DMS 273 treated with DMSO at 0.1 percent for 48 hours (cell line): Measurements from ENCODE around the gene FOXK2.
A peak's percentile ranks its signal among the peaks of the same experiment; 100 is the strongest.
"Not testable (repeated sequence)": the region's sequence is repeated elsewhere in the genome, so short reads cannot be mapped to it uniquely, and the experiment has no call there.

Experiments
- DNase-seq: peaks from one replicate; lab custom pipeline; 2025; lab: John Stamatoyannopoulos, UW

Gene FOXK2

GRCh38 chr17:82531431-82531881 lies 11.9 kb downstream of the FOXK2 start:
- DNase-seq = no peak

- no peak for DNase-seq
Observed at GRCh38 chr17:82534401-82534812, 14.9 kb downstream of the FOXK2 start.

- no peak for DNase-seq
Observed at GRCh38 chr17:82536512-82537201, 17.1 kb downstream of the FOXK2 start.

GRCh38 chr17:82537228-82537627 lies 17.7 kb downstream of the FOXK2 start:
- not testable (repeated sequence) for DNase-seq

GRCh38 chr17:82539076-82539475 lies 19.5 kb downstream of the FOXK2 start:
- not testable (repeated sequence) for DNase-seq

- DNase-seq = no peak
Observed at GRCh38 chr17:82542439-82542838, 22.9 kb downstream of the FOXK2 start.

GRCh38 chr17:82544431-82545070 lies 25.0 kb downstream of the FOXK2 start:
- DNase-seq = no peak

- DNase-seq = no peak
Observed at GRCh38 chr17:82545071-82545462, 25.5 kb downstream of the FOXK2 start.

GRCh38 chr17:82547981-82548380 lies 28.4 kb downstream of the FOXK2 start:
- DNase-seq = no peak

GRCh38 chr17:82548681-82549303 lies 29.3 kb downstream of the FOXK2 start:
- no peak for DNase-seq

GRCh38 chr17:82551779-82552457 lies 32.4 kb downstream of the FOXK2 start:
- DNase-seq = peak; percentile 28

GRCh38 chr17:82552580-82552979 lies 33.0 kb downstream of the FOXK2 start:
- no peak for DNase-seq

- DNase-seq = no peak
Observed at GRCh38 chr17:82553210-82553930, 33.8 kb downstream of the FOXK2 start.

- DNase-seq = not testable (repeated sequence)
Observed at GRCh38 chr17:82557510-82557909, 38.0 kb downstream of the FOXK2 start.

GRCh38 chr17:82559566-82560251 lies 40.2 kb downstream of the FOXK2 start:
- DNase-seq = no peak

GRCh38 chr17:82560252-82560642 lies 40.7 kb downstream of the FOXK2 start:
- DNase-seq = no peak

GRCh38 chr17:82560802-82561428 lies 41.4 kb downstream of the FOXK2 start:
- DNase-seq = no peak

GRCh38 chr17:82561429-82562035 lies 42.0 kb downstream of the FOXK2 start:
- no peak for DNase-seq

- not testable (repeated sequence) for DNase-seq
Observed at GRCh38 chr17:82562718-82563220, 43.2 kb downstream of the FOXK2 start.

GRCh38 chr17:82563318-82563717 lies 43.8 kb downstream of the FOXK2 start:
- DNase-seq = no peak
